Measurements from ENCODE around the gene LGALS8. TPM values are rescaled to one million over a fixed set of nuclear protein-coding genes. Genes with fewer than 3 reads are reported as not detected.

LGALS8 gene
- total RNA-seq, 2 donors from 2014 or later = 67.8 to 126 TPM

- Histone ChIP-seq H3K27me3 (replicated peaks; ENCODE audit: insufficient read depth) (no peaks in the 10 kb centered on the region), H3K4me1 (ENCODE audit: control insufficient read depth in 1 of 2, low read depth in 2 of 2) (peaks cover 0 to 6% of the 10 kb centered on the region in 2 donors), H3K4me3 (no peak overlapping the region), H3K27ac (no peak overlapping the region), H3K36me3 (peaks cover 28% of the 10 kb centered on the region), H3K9me3 (no peaks in the 10 kb centered on the region)
- ATAC-seq (ENCODE audit: insufficient number of reproducible peaks, low FRiP score, low read depth) (no peak), DNase-seq (ENCODE audit: low spot score) (no peak)
- no peak for TF ChIP-seq CTCF (IDR thresholded peaks at IDR 0.05)
Measured at GRCh38 chr1:236536540-236536939, 12.8 kb downstream of the LGALS8 start.

GRCh38 chr1:236540813-236541465 lies 17.2 kb downstream of the LGALS8 start:
- no peaks in the 10 kb centered on the region for H3K27me3 ChIP-seq (replicated peaks; ENCODE audit: insufficient read depth)
- H3K4me3 ChIP-seq = no peak overlapping the region
- ATAC-seq (ENCODE audit: insufficient number of reproducible peaks, low FRiP score, low read depth) = no peak
- H3K27ac ChIP-seq = no peak overlapping the region
- peaks cover 67% of the 10 kb centered on the region for H3K36me3 ChIP-seq
- DNase-seq (ENCODE audit: low spot score) = no peak
- no peaks in the 10 kb centered on the region for H3K9me3 ChIP-seq
- no peaks in the 10 kb centered on the region for H3K4me1 ChIP-seq (ENCODE audit: control insufficient read depth in 1 of 2, low read depth in 2 of 2)
- no peak for TF ChIP-seq CTCF (IDR thresholded peaks at IDR 0.05)

- H3K4me1 ChIP-seq (ENCODE audit: control insufficient read depth in 1 of 2, low read depth in 2 of 2) = no peaks in the 10 kb centered on the region
- ATAC-seq (ENCODE audit: insufficient number of reproducible peaks, low FRiP score, low read depth) (no peak), DNase-seq (ENCODE audit: low spot score) (no peak)
- no peaks in the 10 kb centered on the region for H3K9me3 ChIP-seq
- peaks cover 71% of the 10 kb centered on the region for H3K36me3 ChIP-seq
- no peak overlapping the region for H3K4me3 ChIP-seq
- H3K27ac ChIP-seq = no peak overlapping the region
- no peaks in the 10 kb centered on the region for H3K27me3 ChIP-seq (replicated peaks; ENCODE audit: insufficient read depth)
- no peak for TF ChIP-seq CTCF (IDR thresholded peaks at IDR 0.05)
Measured at GRCh38 chr1:236541710-236542109, 17.9 kb downstream of the LGALS8 start.

GRCh38 chr1:236543065-236543669 lies 19.4 kb downstream of the LGALS8 start:
- no peak for DNase-seq (ENCODE audit: low spot score)
- no peak for TF ChIP-seq CTCF (IDR thresholded peaks at IDR 0.05)
- Histone ChIP-seq H3K9me3 (no peaks in the 10 kb centered on the region), H3K27me3 (replicated peaks; ENCODE audit: insufficient read depth) (no peaks in the 10 kb centered on the region), H3K36me3 (peaks cover 77% of the 10 kb centered on the region), H3K4me3 (no peak overlapping the region), H3K27ac (no peak overlapping the region), H3K4me1 (ENCODE audit: control insufficient read depth in 1 of 2, low read depth in 2 of 2) (no peaks in the 10 kb centered on the region)
- ATAC-seq (ENCODE audit: insufficient number of reproducible peaks, low FRiP score, low read depth) = no peak

- ATAC-seq (ENCODE audit: insufficient number of reproducible peaks, low FRiP score, low read depth) (no peak), DNase-seq (ENCODE audit: low spot score) (no peak)
- Histone ChIP-seq H3K4me1 (ENCODE audit: control insufficient read depth in 1 of 2, low read depth in 2 of 2) (no peaks in the 10 kb centered on the region), H3K9me3 (no peaks in the 10 kb centered on the region), H3K27me3 (replicated peaks; ENCODE audit: insufficient read depth) (no peaks in the 10 kb centered on the region), H3K4me3 (no peak overlapping the region), H3K36me3 (peaks cover 64% of the 10 kb centered on the region), H3K27ac (no peak overlapping the region)
- TF ChIP-seq CTCF (IDR thresholded peaks at IDR 0.05) = no peak
Measured at GRCh38 chr1:236545621-236546169, 21.9 kb downstream of the LGALS8 start.

Data from thoracic aorta (tissue), 2 donors.